Tibial nerve (tissue), 4 donors: ENCODE data around the gene FRMPD1. TPM values are rescaled to one million over a fixed set of nuclear protein-coding genes. Genes with fewer than 3 reads are reported as not detected.

ENCODE experiments used
- DNase-seq, 2 donors: peaks; one replicate each; pipeline ENCODE4 v3.0.0-alpha.2; 2019; ENCODE audit warnings: low spot score in 2 of 2
- H3K27ac ChIP-seq, 4 donors: fragments of 200-600 bp; sonication (generic) in 3 of 4; one replicate each; pipeline ENCODE4 v1.5.1; 2017 to 2019; ENCODE audit warnings: mild to moderate bottlenecking in 1 of 4
- H3K27me3 ChIP-seq, 2 donors: fragments of 200-600 bp; sonication (generic) in 1 of 2; one replicate each; pipeline versions ENCODE4 v1.5.1 to v1.6.0; 2017 to 2019
- H3K36me3 ChIP-seq, 3 donors: fragments of 200-600 bp; sonication (generic); one replicate each; pipeline ENCODE4 v1.5.1; 2018 to 2019
- H3K4me1 ChIP-seq, 4 donors: fragments of 200-600 bp; sonication (generic) in 3 of 4; one replicate each; pipeline ENCODE4 v1.5.1; 2017 to 2019
- H3K4me3 ChIP-seq, 4 donors: fragments of 200-600 bp; sonication (generic) in 3 of 4; one replicate each; pipeline ENCODE4 v1.5.1; 2017 to 2019; ENCODE audit warnings: mild to moderate bottlenecking in 1 of 4, moderate library complexity in 1 of 4
- H3K9me3 ChIP-seq, 4 donors: fragments of 200-600 bp; sonication (generic) in 3 of 4; one replicate each; pipeline ENCODE4 v1.5.1; 2017 to 2019
- CTCF ChIP-seq, 5 experiments: fragments of 200-600 bp in 3 of 5; fragments of 450-650 bp in 2 of 5; sonication (generic) in 3 of 5; IDR thresholded peaks; one replicate each; pipeline ENCODE4 v1.5.1; 2016 to 2019; ENCODE audit warnings: antibody characterized with exemption in 5 of 5, mild to moderate bottlenecking in 3 of 5, moderate library complexity in 2 of 5
- EP300 ChIP-seq, 2 donors: sonication (generic); formaldehyde crosslinking; IDR thresholded peaks; one replicate each; pipeline ENCODE4 v1.6.1; 2017; ENCODE audit warnings: antibody characterized with exemption in 2 of 2, mild to moderate bottlenecking in 1 of 2
- POLR2A ChIP-seq, 2 donors: fragments of 450-650 bp; IDR thresholded peaks; one replicate each; pipeline ENCODE4 v1.6.1; 2017; ENCODE audit warnings: antibody characterized with exemption in 2 of 2, mild to moderate bottlenecking in 2 of 2, moderate library complexity in 2 of 2
- WGBS, 2 donors: methylation state at CpG; one replicate each; pipeline ENCODE4 v1.1.5; 2018; 5-methylcytosine and 5-hydroxymethylcytosine counted together
- total RNA-seq, 4 donors: library from RNA; depleted of rRNA; stranded (reverse); fragments of >200 nt; gene quantifications; one replicate each; pipeline ENCODE4 v1.1.0, GENCODE V29; 2016

The FRMPD1 gene
- total RNA-seq, 4 donors from 2014 or later, result 0.30 to 1.6 (median 0.42) TPM; not detected in 1

GRCh38 chr9:37715991-37716505 is 65.3 kb downstream of the FRMPD1 start:
- TF ChIP-seq EP300 (IDR thresholded peaks at IDR 0.05) (no peak), POLR2A (IDR thresholded peaks at IDR 0.05) (no peak), CTCF (IDR thresholded peaks at IDR 0.05) (no peak)
- no peaks in the 10 kb centered on the region for H3K36me3 ChIP-seq
- no peaks in the 10 kb centered on the region for H3K27me3 ChIP-seq
- H3K4me1 ChIP-seq, result no peaks in the 10 kb centered on the region
- DNase-seq, result no peak
- 82 to 89% methylated on average over 5 of the region's 5 CpGs for WGBS, 2 donors
- no peak overlapping the region for H3K27ac ChIP-seq
- no peaks in the 10 kb centered on the region for H3K9me3 ChIP-seq
- H3K4me3 ChIP-seq, result no peak overlapping the region

- no peak for DNase-seq
These were observed 68.8 kb downstream of the FRMPD1 start for GRCh38 chr9:37719526-37719925.

DNA sequence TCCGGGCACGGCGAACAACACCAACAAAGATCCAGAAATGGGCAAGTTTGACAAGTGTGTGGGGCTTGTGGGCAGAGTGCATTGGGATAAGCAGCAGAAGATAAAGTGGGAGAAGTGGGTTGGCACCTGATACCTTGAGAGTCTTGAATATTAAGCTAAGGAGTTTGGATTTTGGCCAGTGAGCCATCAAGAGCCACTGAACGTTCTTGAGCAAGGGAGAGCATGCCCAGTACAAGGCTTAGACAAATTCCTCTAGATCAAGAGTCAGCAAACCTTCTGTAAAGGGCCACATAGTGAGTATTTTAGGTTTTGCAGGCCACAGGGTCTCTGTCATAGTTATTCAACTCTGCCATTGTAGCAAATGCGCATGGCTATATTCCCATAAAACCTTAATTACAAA is 76.3 kb downstream of the FRMPD1 start:
- H3K36me3 ChIP-seq, result no peaks in the 10 kb centered on the region
- 83 to 87% methylated on average over 5 of the region's 5 CpGs for WGBS, 2 donors
- no peaks in the 10 kb centered on the region for H3K9me3 ChIP-seq
- H3K27me3 ChIP-seq, result no peaks in the 10 kb centered on the region
- no peaks in the 10 kb centered on the region for H3K4me1 ChIP-seq
- TF ChIP-seq EP300 (IDR thresholded peaks at IDR 0.05), result no peak
- TF ChIP-seq POLR2A (IDR thresholded peaks at IDR 0.05), result no peak
- TF ChIP-seq CTCF (IDR thresholded peaks at IDR 0.05), result no peak
- no peak overlapping the region for H3K27ac ChIP-seq
- no peak overlapping the region for H3K4me3 ChIP-seq
- no peak for DNase-seq

More at GRCh38 chr9:37719526-37719925, 68.8 kb downstream of the FRMPD1 start:
- H3K36me3 ChIP-seq, result no peaks in the 10 kb centered on the region
- H3K27ac ChIP-seq, result no peak overlapping the region
- TF ChIP-seq EP300 (IDR thresholded peaks at IDR 0.05), result no peak
- TF ChIP-seq POLR2A (IDR thresholded peaks at IDR 0.05), result no peak
- TF ChIP-seq CTCF (IDR thresholded peaks at IDR 0.05), result no peak
- no peak overlapping the region for H3K4me3 ChIP-seq
- 79% methylated on average over 2 of the region's 2 CpGs for WGBS, 2 donors
- H3K4me1 ChIP-seq, result no peaks in the 10 kb centered on the region
- H3K9me3 ChIP-seq, result no peaks in the 10 kb centered on the region
- no peaks in the 10 kb centered on the region for H3K27me3 ChIP-seq

- 88 to 91% methylated on average over 7 to 9 of the region's 9 CpGs for WGBS, 2 donors
- DNase-seq, result no peak
- TF ChIP-seq POLR2A (IDR thresholded peaks at IDR 0.05), result no peak
- TF ChIP-seq CTCF (IDR thresholded peaks at IDR 0.05), result no peak
- no peak for TF ChIP-seq EP300 (IDR thresholded peaks at IDR 0.05)
- Histone ChIP-seq H3K27ac (no peak overlapping the region), H3K9me3 (no peaks in the 10 kb centered on the region), H3K4me1 (no peaks in the 10 kb centered on the region), H3K4me3 (no peak overlapping the region), H3K27me3 (no peaks in the 10 kb centered on the region), H3K36me3 (no peaks in the 10 kb centered on the region)
These were observed 78.7 kb downstream of the FRMPD1 start for GRCh38 chr9:37729499-37729898.

DNA sequence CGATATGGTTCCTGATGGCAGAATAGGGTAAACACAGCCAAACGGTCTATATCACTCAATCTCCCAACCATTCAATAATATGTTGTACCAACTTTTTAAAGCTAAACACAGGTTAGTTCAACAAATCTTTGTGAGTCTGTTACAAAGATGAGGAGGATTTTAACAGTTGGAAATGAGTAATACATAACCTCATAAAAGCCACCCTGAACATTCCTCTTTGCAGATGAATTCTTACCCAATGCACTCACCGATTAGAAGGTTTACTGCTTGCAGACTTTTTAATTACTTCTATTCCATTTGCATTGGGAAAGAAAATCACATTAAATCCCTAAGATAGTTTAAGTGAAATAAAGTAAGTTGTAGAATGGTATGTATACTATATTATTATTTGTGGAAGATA is 79.5 kb downstream of the FRMPD1 start:
- 67 to 72% methylated on average over 3 of the region's 3 CpGs for WGBS, 2 donors

More for the DNA sequence above, 79.5 kb downstream of the FRMPD1 start:
- no peak overlapping the region for H3K27ac ChIP-seq
- H3K4me3 ChIP-seq, result no peak overlapping the region
- no peak for DNase-seq
- no peaks in the 10 kb centered on the region for H3K36me3 ChIP-seq
- TF ChIP-seq POLR2A (IDR thresholded peaks at IDR 0.05) (no peak), CTCF (IDR thresholded peaks at IDR 0.05) (no peak), EP300 (IDR thresholded peaks at IDR 0.05) (no peak)
- no peaks in the 10 kb centered on the region for H3K4me1 ChIP-seq
- no peaks in the 10 kb centered on the region for H3K9me3 ChIP-seq
- H3K27me3 ChIP-seq, result no peaks in the 10 kb centered on the region
